IPS-NIHi11 (cell line): ENCODE measurements around the gene PDE2A.

Experiments used
- DNase-seq: peaks from one replicate; pipeline ENCODE4 v3.0.0; 2012; ENCODE audit warnings: mixed read lengths, low spot score

PDE2A gene

DNA sequence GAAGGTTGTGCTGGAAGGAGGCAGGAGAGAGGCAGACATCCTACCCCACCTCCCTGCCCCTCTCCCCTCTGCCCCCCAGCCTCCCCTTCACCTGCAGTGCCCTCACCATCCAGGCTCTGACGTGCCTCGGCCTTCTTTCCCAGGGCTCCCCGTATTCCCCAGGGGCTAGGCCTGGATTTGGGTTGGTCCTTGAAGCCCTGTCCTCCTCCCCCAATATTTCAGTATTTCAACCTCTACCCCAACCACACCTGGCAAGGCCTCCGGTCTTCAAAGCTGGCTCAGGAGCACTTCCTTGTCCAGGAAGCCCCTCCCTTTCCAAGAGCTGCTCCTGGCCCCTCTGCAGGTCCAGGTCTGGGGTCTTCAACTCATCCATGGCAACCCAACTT lies 8.6 kb upstream of the PDE2A start:
- no peak for DNase-seq

DNA sequence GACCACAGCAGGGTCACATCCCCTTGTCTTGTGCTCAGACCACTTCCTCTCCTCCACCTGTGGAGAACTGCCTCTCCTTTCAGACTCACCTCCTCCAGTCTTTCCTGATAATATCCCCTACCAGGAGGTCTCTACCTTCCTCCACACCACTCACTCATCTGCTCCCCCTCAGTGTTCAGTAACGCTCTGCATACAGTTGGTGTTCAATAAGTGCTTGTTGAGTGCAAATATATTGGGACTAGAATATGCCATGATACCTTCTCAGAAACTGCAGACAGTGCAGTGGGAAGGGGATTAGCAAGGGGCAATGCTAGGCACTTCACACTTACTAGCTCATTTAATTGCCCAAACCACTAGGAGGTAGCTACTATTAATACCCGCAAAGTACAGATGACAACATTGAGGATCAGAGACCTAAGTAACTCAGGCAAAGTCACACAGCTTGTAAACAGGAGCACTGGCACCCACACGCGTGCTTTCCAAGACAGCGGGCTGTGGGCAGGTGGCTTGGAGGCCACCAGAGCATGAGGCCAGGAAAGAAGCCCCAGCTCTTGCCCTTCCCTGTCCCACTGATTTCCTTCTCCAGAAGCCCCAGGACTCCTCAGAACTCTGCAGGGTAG lies 8.1 kb upstream of the PDE2A start:
- no peak for DNase-seq

DNA sequence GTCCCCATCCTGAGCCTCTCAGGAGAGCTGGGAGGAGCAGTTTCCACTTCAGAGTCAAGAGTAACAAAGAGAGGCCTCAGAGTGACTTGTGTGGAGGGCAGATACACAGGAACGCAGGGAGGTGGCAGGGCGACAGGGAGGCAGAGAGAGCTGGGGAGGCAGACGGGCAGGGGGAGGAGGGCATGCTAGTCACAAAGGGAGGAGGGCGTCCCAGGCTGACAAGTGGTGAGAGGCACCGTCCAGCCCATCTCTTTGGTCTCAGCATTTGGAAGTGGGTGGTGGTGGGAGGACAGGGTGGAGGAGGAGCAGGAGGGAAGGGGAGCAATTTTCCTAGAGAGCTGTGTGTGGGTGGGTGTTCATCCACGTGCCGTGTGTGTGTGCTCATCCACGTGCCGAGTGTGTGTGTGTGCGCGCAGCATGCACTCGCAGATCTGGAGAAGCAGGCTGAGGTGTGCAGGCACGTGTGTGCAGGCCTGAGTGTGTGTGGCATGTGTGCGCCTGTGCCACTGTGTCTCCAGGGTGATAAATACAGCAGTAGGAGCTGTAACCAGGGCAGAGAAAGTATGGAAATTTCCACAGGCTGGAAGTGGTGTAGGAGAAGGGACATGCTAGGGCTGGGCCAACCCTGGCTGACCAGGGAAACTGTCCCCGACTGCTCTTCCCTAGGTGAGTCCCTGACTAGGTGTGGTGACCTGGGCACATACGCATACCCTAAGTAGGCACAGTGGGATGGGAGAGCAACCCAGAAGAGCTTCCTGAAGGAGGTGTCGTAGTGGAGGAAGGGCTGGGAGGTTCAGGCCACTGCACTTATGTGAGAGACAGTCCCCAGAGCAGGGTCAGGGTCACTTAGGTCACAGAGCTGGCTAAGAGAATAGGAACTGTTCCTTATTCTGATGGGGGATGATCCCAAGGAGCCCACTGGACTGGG lies 7.3 kb upstream of the PDE2A start:
- DNase-seq: no peak

DNA sequence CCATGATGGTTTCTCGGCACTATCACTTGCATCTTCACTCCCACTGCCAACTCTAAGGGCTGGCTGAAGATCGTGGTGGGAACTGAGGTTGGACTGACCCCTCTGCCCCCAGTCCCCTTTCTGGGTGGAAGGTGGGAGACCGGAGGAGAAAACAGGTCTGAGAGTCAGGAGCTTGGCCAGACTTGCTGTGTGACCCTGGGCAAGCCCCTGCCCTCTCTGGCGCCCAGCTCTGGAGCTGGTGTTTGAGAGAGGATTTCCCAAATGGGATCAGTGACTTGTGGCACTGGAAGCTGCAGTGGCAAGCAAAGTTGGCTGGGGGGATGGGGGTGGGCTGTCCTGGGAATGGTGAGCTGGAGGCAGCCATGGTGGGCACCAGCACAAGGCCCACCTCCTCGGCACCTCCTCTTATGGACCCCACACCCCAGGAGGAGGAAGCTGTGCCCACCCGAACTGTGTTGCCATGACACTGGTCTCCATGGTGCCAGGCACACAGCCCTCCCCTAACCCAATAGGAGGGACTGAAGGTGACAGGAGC lies 6.5 kb upstream of the PDE2A start:
- DNase-seq: no peak

DNA sequence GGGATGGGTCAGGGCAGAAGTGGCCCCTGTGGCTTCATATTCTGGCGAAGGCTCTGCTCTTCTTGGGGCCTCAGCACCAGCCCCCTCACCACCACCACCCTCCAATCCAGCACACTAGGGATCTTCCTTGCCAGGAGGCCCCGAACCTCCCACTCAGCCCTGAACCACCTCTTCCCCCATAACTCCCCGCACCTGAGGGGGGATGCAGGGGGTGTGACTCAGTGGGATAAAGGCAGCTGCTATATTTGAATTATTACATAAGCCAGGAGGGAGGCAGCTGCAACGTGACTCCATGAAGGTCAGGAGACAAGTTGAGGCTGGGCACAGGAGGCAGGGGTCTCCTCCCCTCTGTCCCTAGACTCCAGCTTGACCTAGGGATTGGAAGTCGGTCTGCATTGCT lies 5.6 kb upstream of the PDE2A start:
- no peak for DNase-seq

DNA sequence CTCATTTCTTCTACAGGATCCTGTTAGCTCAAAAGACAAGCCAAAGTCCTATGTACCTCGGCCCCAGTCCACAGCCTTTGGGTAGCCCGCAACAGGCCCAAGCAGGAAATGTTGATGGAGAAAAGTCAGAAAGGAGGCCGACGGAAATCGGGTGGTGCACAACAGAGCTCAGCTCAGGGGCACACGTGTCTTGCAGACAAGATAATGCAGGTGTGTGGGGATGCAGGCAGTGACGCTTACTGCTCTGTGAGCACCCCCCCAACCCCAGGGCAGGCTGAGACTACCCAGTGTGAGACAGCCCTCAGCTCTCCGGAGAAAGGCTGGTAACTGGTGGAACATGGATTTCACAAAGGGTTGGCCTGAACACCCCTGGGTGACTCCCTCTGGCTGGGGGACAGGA lies 4.3 kb upstream of the PDE2A start:
- no peak for DNase-seq

DNA sequence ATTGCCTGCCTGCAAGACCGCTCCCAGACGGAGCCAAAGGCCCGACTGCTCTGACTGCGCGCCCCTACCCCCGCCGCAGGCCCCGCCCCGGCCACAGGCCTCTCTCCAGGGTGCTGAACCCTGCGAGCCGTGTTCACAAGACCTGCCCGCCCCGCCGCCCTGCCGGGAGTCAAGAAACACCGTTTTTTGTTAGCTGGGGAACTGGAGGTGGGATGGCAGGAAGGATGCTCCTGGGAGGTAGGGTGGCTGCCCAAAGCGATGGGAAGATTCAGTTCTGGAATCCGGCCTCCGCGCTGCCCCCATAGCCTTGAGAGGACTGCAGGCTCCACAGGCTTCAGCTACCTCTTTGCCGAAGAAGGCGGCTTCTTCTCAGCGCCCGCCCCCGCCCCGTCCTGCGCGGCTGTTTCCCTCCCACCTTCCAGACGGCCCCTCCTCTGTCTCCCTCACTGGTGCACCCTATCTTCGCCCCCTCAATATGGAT lies 2.7 kb upstream of the PDE2A start:
- DNase-seq: peak; percentile 97

DNA sequence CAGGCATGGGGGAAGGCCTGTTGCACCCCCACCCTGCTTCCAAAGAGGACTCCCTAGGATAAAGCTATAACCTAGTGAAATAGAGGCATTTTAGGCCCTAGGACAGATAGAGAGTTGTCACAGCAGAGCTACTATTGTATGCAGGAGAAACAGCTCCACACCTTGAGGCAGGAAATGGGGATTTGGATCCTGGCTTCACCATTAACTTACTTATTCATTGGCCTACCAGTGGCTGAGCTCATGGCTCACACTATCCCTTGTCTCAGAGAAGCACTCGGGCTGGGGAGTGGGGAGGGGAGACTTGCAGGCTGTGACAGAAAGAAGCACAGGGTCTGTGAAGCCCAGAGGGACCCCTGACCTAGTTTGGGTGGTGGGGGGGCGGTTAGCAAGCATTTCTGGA lies 999 bp upstream of the PDE2A start:
- DNase-seq: no peak

DNA sequence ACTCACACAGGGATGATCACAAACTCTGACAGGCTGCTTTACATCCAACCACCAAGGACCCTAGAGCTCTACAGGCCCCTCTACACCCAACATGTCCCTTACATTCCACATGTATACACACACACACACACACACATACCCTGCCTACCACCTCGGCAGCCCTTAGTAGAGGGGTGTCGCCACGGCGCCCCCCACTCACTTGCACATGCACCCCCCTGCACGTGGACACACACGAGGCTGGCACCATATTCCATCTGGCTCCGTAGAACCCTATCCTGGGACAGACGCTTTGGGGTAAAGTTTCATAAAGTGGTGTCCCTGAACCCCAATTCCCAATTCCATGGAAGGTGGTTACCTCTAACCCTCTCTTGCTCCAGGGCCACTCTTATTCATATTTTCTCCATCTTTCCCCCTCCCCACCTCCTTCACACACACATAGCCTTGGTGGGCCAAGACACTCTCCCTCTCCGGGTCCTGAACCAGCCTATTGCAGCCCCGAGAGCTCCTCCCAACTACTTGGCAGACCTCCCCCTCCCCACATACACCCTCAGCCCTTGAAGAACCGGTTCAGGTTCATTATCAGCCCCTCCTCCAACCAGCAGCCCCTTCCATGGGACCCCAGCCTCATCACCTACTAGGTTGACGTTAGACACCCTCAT lies 809 bp downstream of the PDE2A start:
- DNase-seq: peak; percentile 77

DNA sequence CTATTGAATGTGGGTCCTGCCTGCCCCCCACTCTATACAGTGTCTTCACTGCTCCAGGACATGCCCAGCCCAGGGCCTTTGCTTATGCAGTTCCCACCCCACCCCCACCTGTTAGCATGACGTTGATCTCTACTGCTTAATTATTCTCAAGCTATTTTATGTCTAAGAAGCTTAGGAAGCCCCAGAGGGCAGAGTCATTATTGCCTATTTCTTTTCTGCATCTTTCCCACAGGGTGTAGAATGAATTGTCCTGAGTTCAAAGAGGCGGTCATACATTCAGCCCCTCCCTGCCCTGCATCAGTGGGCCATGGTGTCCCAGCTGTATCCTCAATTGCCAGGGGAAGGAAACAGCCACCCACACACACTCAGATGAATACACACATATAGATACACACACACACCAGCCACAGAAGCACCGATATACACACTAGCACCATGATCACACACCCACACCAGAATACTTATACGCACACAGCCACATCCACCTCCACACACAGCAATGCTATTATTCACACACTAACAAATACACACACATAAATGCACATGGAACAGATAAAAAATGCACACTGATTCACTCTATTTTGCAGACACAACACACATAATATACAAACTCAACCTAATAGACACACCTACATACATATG lies 1.5 kb downstream of the PDE2A start:
- no peak for DNase-seq

DNA sequence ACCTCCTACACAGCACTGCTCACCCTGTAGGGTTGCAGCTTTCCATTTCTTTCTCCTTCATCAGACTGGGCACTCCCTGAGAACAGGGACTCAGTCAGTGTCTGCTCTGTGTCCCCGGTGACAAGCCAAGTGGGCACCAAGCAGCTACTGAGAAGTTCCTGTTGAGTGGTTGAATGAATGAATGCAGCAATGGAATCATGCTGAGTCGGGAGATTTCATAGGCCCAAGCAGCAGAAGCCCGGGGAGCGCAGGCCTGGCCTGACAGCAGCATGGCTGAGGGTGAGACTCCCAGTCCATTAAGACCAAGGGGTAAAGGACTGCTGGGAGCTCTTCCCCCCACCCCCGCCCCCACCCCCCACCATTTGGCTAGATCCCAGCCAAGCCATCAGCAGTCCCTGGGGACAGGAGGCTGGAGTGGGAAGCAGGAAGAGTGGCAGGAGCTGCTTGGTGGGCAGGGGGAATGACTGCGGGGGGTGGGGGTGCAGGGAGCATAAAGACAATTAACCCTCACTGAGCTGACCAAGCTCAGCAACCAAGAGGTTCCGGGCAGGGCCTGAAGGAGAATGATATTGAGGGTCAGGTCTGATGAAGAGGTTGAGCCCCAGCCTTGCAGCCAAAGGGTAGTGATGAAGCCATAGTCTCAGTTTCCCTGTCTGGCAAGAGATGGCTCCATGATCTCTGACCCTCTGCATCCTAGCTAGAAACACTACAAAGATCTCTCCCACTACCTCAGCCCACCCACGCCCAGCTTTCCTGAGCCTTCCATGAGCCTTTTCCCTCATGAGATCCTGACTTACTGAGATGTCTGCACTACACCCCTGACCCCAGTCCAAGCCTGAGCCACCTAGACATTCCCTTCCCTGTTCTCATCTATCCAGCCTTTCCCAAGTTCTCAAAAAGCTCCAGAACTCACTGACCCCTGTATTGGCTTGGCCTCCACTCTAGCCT lies 2.8 kb downstream of the PDE2A start:
- DNase-seq: no peak

DNA sequence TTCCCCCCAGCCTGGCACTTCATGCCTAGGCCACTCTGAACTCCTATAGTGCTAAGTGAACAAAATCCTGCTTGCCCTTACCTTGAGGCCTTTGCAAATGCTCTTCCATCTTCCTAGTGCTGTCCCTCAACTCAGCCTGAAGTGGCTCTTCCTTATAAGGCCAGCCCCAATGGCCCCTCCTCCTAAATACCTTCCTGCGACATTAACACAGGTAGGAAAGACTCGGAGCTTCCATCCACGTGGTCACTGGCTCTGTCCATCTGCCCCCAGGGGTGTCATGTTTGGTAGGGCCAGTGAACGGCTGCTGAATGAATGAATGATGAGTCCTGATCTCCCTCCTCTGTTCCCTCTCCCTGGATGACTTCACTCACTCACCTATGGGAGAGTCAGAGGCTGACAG lies 4.2 kb downstream of the PDE2A start:
- DNase-seq: peak; percentile 65

DNA sequence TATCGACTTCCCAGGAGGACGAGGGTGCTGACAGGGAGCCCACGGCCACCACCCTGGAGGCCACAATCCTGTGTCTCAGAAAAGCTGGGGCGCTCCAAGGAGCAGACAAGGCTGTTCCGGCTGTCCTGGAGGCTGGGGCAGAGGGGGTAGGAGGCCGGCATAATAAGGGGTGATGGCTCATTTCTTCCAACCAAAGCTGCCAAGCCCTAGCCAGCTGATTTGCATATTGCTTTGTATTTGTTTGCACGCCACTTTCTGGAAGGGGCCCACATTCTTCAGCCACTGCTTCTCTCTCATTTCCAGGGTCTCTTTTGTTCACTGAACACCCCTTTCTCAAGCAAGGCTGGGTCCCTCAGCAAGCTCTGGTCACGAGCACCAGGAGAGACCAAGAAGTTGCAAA lies 4.7 kb downstream of the PDE2A start:
- no peak for DNase-seq

DNA sequence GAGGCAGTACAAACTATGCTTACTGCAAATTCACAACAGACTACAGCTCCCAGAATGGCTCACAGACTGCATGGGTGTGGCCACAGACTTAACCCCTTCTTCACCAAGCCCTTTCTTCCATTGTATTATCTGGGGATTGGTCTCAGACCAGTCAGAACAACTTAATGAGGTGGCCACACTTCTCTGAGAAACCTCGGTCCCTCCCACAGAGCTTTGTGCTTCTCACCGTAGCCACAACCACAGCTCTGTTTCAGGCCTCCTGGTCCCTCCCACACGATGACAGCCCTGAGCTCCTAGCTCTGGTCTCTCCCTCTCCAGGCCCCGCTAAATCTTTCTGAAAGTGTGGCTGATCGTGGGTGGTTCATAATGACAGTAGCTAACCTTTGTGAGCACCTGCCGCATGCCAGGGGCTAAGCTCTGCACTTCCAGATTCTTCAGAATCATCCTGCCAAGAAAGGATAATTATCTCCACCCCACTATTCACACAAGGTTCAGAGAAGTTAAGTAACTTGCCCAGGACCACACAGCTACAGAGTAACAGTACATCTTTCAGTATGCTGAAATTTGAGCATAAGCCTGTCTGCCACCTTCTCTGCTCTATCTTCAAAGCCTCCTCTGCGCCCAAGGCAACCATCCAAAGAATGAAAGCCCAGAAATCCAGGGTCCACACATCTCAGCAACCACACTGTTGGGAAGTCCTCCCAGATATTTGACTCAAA lies 5.4 kb downstream of the PDE2A start:
- peak; percentile 54 for DNase-seq

DNA sequence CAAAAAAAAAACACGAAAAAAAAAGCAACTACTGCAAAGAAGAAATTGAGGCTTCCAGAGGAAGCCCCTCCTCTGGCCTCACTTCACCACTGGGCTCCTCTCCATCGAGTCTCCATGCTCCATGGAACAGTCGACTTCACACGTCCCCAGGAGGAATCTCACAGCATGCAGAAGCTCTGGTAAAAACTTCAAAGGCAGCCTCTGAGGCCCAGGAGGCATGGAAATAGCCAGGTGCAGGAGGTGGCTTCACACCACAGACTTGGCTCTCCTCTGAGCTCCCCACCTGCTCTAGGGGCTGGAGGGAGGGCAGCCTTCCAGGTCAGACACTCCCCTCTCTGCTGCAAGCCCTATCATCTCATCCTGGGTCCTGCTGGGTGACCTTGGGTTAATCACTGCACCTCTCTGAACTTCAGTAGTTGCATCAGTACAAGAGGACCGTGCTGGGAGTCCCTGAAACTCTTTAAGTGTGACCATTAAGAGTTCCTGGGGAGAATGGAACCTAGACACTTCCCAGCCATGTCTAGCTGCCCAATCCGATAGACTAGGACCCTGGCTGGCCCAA lies 8.2 kb downstream of the PDE2A start:
- DNase-seq: no peak

DNA sequence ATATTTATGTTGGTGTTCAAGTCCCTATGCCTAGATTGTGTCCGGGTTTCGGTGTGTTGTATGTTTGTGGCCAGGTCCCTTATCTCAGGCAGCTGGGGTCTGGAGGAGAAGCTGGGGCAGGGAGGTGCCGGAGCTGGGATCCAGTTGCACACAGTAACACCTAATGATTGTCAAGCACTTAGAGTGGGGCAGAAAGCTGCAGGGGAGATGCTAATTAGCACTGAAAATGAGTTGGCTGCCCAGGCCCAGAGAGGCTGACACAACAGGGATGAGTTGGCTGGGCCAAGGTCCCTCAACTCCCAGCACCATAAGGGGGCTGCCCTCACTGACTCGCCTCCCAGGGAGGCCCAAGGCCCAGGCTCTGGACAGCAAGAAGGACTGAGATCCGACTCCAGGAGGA lies 12.2 kb downstream of the PDE2A start:
- no peak for DNase-seq

DNA sequence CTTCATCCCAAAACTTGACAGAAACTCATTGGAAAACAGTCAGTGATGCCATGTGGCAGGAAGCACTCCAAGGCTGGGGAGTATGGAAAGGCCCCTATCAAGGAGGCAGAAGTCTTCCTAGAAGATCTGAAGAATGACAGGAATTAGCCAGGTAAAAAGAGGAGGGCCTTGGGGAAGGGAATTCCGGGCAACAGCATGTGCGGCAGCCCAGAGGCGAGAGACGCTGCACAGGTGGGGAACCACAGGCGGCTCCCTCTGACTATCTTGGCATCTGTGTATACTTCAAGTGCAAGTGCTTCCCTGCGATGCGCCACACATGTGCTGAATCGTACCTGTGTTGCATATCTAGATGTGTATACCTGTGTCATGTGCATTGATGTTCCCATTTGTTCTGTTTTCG lies 12.7 kb downstream of the PDE2A start:
- no peak for DNase-seq

DNA sequence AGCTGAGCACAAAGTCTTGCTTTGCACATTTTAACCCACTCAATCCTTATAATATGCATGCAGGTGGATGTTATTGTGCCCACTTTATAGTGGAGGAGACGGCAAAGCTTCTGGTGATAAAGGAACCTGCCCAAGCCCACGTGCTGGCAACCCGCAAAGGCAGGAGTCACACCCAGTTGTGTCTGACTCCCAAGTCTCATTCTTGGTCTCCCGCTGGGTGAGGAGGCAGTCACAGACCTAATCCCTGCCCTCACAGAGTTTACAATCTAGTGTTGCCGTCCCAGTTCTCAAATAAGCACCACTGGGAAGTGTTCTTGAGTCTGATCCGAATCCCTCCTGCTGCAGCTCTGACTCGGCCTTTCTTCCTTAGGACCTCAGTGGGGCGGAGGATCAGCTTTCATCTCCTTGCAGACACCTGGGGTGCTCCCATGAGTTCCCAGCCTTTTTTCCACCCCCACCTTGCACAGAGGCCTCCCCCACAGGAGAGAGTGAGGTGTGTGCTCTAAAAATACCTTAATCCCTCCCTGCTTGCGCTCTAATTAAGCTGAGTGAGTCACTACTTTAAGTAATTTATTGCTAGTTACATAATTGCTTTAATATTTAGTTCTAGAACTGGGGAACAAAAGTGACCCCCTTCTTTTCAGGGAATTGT lies 15.1 kb downstream of the PDE2A start:
- DNase-seq: no peak

DNA sequence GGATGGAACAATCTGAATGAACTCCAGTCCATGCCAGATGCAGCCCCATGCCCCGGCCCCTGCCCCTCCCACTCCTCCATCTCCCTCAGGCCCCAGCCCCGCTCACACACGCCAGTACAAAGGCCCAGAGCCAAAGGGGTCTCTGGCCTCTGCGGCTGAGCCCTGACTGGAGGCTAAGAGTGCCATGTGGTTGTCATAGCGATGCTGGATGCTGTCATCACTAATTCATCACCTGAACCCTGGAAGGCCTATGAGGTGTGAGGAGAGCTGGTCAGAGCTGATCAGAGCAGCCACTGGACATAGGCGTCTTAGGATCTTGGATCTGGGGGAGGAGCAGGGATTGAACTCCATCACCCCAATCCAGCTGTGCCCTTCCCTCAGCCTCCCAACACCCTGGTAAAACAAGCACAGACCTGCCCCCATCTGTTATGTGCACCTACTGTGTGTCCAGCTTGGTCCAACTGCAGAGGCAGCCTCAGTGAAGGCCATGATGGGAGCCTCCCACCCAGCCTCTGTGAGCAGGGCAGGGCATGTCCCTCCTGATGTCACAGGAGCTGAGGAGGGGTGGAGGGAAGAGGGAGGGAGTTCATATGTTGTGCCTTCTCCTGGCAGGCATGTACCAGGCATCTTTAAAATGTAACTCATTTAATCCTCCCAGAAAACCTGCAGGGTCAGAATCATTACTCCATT lies 16.7 kb downstream of the PDE2A start:
- no peak for DNase-seq
